Suprapubic skin (tissue), 4 donors: ENCODE data around the gene ROCK1.

Experiments used
- CTCF ChIP-seq, 2 donors: fragments of 200-600 bp in 1 of 2; fragments of 450-650 bp in 1 of 2; sonication (generic) in 1 of 2; IDR thresholded peaks; one replicate each; pipeline ENCODE4 v1.5.1; 2016 to 2019; ENCODE audit warnings: antibody characterized with exemption in 2 of 2, mild to moderate bottlenecking in 1 of 2, moderate library complexity in 1 of 2
- EP300 ChIP-seq: sonication (generic); formaldehyde crosslinking; IDR thresholded peaks from one replicate; pipeline ENCODE4 v1.6.1; 2017; ENCODE audit warnings: antibody characterized with exemption
- POLR2A ChIP-seq, 2 donors: fragments of 450-650 bp; IDR thresholded peaks; one replicate each; pipeline ENCODE4 v1.6.1; 2017; ENCODE audit warnings: antibody characterized with exemption in 2 of 2, mild to moderate bottlenecking in 2 of 2, moderate library complexity in 2 of 2
- POLR2AphosphoS5 ChIP-seq, 3 donors: sonication (generic); formaldehyde crosslinking; IDR thresholded peaks; one replicate each; pipeline ENCODE4 v1.6.1; 2017; ENCODE audit warnings: antibody characterized with exemption in 3 of 3

DNA sequence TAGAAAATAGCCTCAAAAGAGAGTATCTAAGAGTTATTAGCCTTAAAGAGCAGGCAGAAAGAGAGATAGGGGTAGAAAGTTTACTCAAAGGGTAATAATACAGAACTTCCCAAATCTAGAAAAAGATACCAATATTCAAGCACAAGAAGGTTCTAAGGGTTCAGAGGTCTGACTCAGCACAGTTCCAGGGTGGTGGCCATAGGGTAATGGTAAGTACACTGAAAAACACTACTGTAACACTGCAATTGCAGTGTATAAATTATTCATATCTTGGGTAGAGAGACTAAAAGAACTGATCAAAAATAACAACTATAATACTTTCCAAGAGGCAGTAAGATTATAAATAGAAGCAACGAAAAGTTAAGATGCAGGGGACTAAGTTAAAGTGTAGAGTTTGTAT is 115.2 kb downstream of the ROCK1 start:
- TF ChIP-seq CTCF (IDR thresholded peaks at IDR 0.05) (no peak), EP300 (no peak), POLR2AphosphoS5 (IDR thresholded peaks at IDR 0.05) (no peak), POLR2A (IDR thresholded peaks at IDR 0.05) (no peak)
